GM21737 (cell line): ENCODE results near the gene SMG6.

Experiments used
- ATAC-seq: cut with Tn5 transposase; IDR thresholded peaks from one replicate; pipeline ENCODE4 v1.9.1; 2021; ENCODE audit warnings: mild to moderate bottlenecking, moderate library complexity; ENCODE audit not compliant: unreplicated experiment

Gene SMG6

DNA sequence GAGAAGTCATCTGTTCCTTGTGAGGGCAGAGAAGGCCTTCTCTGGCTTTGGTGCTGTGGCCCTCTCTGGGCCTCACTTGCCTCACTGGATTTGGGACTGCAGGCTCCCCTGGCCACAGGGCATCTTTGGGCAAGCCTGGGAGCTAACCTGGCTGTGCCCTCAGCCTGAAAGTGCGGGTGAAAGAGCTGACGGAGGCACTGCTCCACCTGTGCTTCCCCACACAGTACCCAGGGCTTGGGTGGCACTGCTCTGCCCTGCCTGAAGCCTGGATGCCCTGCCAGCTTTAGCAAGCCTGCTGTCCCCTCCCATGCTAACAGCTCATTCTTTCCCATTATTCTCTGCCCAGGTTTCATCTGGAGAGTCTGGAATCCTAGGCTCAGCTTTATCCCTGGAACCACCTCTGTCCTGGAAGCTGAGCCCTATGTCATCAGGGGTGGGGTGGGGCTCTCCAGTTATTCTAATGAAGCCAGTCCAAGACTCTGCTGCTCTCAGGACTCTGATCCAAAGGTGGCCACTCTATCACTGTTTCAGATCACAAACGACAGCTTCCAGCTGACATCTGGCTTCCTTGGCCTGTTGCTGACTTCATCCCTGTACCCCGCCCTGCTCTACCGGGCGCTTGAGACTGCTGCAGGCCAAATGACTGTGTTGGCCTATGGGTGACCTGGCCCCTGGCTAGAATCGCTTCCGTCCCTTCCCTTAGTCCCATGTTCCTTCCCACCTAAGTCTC lies 219.4 kb downstream of the SMG6 start:
- ATAC-seq = no peak

DNA sequence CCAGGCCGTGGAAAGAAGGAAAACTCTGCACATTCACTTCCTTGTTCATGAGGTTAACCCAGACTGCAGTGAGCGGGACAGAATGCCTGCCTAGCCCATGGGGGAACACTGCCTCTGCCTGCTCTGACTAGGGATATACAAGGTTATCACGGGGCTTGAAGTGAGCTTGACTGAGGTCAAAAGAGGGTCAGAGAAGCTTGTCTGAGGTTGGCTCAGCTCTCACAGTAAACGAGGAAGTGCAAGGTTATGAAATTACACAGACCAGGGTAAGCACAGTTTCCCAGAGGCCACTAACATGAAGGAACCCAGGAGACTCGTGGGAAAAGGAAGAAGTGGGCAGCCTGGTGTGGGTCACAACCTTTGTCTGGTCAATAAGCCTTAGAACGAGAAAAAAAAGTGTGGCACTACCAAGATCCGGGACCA lies 220.0 kb downstream of the SMG6 start:
- no peak for ATAC-seq

DNA sequence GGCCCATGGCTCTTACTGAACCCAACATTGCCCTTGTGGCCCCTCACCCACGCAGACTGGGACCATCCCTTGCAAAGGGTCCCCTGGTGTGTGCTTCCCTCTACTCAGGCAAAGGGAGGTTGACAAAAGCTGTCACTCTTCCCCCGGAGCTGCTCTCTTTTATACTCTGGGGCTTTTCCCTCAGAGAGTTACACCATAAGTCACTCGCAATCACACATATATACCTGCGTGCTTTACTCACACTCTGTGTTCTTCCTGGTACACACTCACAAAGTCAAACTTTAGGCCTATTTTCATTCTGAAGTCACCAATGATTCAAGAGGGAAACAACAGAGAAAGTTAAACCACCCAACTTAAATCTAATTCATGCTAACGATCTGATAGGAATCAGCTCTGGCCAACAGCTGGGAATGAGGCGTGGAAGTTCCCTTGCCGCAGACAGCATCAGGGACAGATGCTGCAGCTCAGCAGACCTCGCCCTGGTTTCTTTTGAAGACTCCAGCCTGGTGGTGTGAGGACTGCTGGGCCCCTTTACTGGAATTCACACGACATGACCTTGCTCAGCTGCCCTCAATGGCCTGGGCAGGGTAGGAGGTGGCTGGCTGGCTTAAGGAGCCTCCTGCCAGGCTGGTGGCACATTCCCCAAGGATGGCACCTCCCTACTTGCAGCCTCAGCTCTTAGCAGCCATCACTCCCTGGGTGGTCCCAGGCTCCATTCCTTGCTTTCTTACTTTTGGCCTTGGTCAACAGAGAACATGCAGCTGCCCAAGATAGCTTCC lies 221.4 kb downstream of the SMG6 start:
- ATAC-seq = no peak

DNA sequence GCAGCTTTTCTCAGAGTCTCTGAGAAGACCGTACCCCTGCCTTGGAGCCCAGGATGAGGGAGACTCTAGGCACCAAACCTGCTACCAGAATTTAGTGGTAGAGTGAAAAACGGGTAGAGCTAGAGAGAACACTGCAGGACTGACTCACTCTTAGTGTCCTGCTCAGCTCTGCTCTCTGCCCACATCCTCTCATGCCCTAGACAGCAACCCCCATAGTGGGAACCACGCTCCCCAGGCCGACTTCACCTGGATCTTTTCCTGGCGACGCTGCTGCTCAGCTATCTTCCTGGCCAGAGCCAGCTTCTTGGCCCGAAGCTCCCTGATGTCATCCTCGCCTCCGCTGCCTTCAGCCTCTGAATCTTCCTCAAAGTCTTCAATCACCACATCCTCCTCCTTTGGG lies 222.0 kb downstream of the SMG6 start:
- no peak for ATAC-seq

DNA sequence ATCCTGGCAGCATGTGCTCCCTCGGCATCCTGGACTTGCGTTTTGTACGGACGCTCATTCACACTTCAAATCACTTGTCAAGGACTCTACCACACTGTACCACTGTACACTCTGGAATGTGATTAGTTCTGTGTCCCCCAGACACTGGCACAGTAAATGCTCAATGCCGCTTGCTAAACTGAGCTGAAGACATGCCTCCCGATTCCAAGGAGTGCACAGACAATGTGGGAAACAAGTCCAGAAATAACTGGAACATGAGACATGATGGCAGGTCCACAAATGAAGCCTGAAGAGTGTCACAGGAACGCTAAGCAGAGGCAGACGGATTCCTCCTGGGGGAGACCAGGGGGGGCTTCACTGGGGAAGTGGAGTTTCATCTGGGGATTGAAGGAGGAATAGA lies 226.5 kb downstream of the SMG6 start:
- ATAC-seq = no peak

DNA sequence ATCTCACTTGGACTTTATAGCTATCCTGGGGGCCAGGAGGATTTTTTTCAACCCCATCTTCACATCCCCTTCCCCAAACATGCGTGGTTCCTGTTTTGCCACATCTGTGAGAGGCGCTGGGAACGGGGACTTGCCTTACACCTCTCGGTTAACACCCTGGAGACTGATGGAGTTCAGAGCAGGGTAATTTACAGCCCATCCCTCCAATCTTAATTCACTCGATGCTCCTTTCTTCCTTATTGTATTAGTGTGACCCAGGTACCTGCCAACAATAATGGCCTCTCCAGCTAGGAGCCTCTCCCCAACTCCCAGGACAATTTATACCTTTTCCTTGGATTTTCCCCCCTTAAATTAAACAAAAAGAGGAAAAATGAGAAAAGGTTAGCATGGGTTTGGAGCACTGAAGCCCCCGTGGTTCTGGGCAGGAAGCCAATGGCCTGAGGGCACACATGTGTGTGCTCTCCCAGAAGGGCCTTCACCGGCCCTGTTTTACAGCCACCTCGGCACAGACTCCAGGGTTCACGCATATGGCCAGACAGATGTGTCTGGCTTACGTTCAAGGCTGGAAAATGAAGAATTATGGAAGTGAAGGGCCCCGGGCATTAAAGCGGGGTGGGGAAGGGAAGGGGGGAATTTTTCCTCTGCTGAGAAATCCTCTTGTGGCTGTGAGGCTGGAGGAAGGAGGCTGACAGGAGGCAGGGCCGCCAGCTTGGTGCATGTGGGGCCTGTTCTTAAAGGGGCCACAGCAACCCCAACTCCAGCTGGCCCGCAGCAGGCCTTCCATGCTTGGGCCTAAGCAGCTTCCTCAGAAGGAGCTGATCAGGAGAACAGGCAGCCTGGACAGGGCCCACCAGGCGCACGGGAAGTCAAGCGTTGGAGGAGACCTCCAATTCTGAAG lies 227.2 kb downstream of the SMG6 start:
- ATAC-seq = no peak

DNA sequence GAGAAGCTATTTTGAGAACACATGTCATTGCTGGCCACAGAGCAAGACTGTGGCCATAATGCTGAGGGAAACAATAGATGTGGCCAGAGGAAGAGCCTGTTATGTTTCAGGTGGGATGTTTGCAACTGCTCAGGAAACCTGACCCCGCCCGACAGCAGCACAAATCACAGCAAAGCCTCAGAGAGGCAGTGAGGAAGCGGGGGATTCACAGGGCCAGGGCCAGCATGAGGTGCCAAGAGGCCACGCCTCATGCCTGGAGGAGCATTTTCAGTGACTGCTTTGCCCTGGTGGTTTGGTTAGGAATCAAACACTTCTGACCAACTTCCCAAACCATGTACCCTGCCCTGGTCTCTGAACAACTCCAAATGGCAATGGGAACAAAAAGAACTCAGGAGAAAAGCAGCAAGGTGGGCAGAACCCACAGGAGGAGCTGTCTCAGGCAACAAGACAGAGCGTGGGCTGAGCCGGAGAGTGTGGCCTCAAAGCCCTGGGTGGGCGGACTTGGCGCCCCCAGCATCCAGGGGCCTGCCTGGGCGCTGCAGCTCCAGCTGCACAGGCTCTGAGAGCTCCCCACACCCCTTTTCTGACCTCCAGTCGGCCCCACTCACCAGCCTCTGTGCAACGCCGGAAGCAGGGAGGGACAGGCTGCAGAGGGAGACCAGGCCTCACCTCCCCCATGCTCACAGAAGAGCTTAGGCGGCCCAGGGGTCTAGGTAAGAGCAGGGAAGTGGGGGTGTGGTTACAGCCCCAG lies 228.1 kb downstream of the SMG6 start:
- ATAC-seq = no peak

DNA sequence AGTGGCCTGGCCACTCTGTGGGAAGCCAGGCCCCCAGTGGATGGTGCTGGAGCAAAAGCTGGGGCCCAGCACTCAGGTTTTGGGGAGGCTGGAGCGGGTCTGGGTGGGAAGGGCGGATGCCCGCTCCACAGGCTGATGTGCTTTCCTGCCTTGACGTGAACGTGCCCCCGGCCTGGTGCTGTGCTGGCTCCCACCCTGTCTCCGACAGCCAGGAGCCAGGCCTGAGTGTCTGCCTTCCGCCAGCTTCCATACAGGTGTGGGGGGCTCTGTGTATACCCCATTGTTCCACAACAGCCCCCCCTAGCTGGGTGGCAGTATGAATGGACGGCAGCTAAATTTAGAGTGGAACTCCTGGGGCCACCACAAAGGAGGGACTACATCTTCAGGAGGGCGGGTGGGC lies 228.7 kb downstream of the SMG6 start:
- ATAC-seq = no peak

DNA sequence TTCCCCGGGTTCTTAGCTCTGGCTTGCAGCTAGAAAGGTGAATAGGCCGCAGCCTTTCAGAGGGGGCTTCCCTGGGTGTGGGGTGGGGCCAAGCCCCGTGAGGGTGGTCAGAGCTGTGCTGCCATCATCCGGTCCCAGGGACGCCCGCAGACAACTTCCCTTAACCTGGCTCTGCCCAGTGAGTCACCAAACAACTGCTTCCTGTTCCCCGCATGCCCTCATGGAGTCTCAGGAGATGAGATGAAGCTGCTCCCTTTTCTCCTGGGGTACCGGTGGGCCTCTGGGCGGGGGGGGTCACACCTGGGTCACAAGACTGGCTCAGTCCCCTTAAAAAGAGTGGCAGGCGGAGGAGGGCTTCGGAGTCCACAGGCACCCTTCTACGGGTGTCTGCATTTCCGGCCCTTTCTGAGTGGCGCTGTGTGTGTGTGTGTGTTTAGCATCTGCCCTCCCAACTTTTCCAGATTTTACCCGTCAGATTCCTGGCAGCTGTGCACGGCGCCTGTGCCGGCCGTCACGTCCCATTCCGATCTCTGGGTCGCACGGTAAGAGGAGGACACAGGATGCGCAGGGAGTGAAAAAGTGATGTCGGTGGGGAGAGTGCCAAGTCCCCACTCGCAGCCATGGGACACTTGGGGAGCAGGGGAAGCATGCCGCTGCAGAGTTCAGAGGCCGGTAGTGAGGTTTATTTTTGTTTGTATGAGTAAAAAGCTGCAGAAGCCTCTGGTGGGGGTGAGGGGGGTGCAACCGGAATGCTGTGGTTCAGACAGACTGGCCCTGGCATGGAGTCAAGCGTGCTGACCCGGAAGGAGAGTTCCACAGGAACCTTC lies 231.9 kb downstream of the SMG6 start:
- ATAC-seq = no peak

DNA sequence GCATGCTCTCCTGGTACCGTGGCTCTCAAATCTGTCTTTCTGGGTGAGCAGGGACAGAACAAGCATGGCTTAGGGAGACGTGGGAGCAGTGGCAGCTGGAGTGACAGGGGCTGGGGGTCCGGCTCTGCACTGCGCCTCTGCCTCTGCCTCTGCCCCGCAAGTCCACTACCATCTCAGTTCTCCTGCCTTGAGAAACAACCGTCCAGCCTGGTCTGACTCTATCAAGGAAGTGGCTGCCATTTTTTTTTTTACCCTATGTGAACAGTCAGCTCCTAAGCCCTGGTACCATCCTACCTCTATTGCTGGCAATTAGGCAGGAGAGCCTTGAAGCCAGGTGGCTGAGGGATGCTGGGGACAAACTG lies 232.6 kb downstream of the SMG6 start:
- ATAC-seq = no peak

DNA sequence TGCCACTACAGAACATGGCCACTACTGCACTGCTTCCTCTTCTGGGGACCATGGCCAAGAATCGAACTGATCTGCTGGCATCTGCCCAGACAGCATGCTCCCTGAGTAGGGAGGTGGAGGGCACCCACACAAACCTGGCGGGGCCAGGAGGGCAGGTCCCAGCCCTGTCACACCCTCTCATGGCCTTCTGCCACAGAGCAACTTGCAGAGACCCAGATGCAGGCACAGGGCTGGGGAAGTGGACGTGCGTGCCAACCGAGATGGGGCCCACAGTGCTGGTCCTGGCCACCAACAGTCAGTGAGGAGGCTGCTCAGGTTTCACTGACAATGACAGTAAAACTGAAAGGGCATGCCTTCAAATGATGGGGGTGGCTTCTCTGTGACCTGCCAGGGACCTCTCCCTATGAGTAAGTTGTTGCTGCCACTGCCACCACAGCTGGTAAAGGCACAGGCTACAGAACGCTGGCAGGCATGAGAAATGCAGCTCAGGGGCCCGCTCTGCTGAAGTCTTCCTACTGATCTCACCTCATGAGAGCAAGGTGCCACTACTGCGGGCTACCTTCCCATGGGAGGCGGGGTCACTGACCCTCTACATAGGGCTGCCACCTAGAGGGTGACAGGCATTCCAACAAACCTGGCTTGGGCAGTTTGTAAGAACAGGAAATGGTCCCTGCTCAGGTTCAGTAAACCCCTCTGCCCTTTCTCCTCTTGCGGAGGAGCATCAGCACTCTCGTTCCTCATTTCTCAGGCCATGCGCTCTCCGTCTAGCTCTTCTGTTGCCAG lies 233.2 kb downstream of the SMG6 start:
- peak; percentile 63 for ATAC-seq

DNA sequence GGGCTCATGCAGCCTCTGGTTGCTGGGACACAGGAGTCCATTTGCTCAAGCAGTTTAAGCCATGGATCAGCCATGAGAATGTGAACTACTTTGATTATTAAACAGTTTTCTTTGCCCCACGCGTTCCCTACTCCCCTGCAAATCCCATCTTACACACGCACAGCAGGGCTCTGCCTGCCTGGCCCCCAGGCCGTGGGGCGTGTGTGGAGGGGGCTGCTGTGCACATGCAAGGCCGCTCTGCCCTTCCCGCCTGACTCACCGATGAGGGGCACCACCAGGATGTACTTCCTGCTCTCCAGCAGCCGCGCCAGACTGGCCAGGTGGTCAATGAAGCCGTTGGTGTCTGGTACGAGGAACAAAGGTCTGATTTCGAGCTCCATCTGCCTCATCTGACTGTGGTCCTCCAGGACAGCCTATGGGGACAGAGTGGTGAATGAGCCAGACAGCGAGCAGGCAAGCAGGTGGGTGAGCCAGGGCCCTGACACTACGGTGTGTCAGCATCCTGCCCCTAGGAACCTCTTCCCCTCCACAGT lies 235.0 kb downstream of the SMG6 start:
- no peak for ATAC-seq

DNA sequence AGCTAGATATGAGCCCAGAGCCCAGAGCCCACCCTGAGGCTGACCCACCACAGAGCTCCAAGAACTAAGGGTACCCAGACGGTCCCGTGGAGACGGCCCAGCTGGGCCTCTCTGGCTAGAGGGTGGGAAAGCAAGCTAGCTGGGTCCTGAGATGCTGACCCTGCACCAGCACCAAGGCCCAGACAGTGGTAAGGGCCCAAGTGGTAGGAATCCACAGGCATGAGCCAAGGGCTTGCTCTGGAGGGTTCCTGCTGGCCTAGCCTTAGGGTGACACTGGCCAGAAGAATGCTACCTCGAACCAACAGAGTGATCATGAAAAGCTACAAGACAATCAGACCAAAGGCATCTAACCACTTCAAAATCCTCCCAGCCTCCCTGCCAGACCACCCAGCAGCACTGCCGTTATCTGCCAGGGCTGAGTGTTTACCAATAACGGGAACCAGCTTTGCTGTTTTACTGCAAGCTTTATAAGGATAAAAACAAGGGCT lies 235.5 kb downstream of the SMG6 start:
- ATAC-seq = no peak

DNA sequence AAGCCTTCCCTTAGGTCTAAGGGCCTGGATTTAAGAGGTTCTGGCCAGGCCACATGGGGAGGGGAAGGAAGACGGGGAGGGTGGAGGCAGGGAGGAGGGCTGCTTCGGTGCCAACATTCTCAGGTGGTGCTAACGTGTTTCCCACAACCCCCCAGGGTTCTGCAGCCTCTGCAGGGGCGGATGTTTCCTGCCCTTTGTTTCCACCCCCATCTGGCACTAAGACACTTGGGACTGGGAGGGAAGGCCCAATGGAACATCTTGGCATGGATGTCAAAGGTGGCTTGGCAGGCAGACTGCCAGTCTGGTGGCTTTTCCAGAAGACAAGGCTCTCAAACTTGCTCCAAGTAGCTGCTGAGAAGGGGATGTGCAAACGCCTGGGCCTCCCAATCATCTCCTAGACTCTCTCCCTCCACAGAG lies 236.0 kb downstream of the SMG6 start:
- no peak for ATAC-seq

DNA sequence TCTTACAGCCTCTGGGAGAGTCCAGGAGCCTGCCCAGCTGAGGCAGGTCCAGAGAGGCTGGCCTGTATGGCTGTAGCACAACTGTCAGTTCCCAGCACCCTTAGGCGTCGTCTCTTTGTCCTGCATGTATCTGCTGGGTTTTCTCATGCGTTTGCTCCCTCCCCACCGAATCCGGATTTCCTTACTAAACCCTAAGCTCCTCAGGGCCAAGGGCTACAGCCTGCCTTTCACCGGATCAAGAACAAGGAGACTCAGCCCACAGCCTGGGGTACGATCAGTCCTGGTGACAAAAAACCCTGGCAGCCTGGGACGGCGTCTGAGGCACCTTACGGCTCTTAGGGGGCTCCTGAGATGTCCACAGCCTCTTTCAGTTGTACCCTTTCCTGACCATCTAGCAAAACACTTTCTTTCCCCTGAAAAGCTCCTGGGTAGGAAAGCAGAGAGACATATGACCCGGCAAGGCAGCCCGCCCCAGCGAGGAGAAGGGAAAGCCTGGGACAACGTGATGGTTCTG lies 236.5 kb downstream of the SMG6 start:
- no peak for ATAC-seq

DNA sequence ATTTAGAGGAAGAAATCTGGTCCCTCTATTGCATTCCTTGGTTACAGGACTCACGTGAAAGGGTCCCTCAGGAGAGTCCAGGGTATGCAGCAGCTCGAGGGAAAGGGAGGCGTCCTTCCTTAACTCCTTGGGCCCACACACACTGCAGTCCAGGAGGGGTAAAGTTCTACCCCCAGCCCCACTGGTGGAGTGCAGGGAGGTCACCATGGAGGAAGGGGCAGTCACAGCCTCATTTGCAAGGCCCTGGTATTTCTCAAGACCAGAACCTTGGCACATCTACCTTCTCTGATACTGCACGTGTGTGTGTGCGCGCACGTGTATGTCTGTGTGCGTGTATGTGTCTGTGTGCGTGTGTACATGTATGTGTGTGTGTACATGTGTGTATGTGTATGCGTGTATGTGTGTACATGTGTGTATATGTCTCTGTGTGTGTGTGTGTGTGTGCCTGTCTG lies 237.6 kb downstream of the SMG6 start:
- ATAC-seq = no peak

DNA sequence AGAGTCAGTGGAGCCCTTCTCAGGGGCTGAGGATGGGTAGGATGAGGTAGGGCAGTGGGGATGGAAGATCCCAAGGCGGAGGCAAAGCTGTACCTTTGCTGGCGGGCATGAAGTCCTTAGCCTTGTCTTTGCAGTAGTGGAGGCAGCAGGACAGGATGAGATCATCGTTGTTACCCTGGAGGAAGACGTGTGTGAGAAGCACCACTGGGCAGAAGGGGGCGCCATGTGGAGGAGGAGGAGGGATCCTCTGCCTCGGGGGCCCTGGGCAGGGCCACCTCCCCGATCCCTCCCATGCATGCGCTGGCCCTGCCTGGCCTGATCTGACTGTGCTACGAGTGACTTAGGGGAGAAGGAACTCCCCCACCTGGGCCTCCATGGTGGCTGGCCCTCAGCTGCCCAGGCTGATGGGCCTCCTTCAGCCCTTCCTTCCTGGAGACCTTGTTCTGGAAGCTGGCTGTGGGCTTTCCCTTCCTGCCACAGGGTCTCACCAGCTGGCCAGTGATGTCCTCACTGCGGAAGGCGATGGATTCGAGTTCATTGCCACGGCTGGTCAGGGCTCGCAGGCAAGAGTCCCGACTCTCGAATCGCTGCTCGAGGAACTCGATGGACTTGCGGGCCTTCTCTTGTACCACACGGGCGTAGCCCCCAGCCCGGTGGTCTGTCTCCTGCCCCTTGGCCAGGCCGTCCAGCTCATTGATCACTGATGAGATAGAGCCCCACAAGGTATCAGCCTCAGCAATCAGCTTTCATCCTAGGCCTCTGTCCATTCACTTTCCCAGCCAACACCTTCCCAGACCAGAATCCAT lies 238.4 kb downstream of the SMG6 start:
- ATAC-seq = no peak

DNA sequence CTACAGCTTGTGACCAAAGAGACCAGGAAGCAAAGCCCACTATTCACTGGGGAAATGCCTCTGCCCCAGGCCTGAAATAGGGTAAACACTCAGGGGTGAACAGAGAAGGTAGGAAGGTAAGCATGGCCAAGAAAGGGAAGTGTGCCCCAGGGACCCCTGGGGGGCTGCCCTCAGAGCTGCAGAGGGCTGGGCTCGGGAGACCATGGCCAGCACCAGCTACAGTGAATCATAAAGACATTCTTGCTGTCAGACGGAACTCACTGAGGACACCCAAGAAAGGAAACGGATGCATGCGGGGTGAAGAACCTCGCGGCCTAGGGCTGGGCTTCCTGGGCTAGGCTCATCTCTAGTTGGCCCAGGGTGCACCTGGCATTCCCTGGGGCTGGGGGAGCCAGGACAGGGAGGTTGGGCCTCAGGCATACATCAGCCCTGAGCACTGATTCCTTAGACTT lies 239.0 kb downstream of the SMG6 start:
- ATAC-seq = no peak
